Neural cell (in vitro differentiated cells): ENCODE measurements around the gene ARHGAP42. TPM values are rescaled to one million over a fixed set of nuclear protein-coding genes. Genes with fewer than 3 reads are reported as not detected.

Source experiments
- H2AFZ ChIP-seq: fragments of 200-600, 300-800 bp; sonication (generic), shearing (Covaris generic); 2 replicates; pipeline ENCODE4 v1.6.0; 2014; ENCODE audit warnings: low read depth, mild to moderate bottlenecking, antibody characterized with exemption, low read length, moderate library complexity
- H3F3A ChIP-seq: fragments of 200-600 bp; shearing (Covaris generic); 2 replicates; pipeline ENCODE4 v1.6.1; 2016; ENCODE audit warnings: mild to moderate bottlenecking, moderate library complexity, mixed read lengths, antibody characterized with exemption, low read length; ENCODE audit not compliant: insufficient read depth, poor library complexity, severe bottlenecking
- H3K27ac ChIP-seq: fragments of 200-600, 300-800 bp; sonication (generic), shearing (Covaris generic); 2 replicates; pipeline ENCODE4 v1.5.1; 2014; ENCODE audit warnings: mild to moderate bottlenecking, low read length, moderate library complexity
- H3K27me3 ChIP-seq: fragments of 300-800, 200-600 bp; sonication (generic), shearing (Covaris generic); 2 replicates; pipeline ENCODE4 v1.6.0; 2014; ENCODE audit warnings: mild to moderate bottlenecking, low read depth, low read length, moderate library complexity; ENCODE audit not compliant: insufficient read depth
- H3K36me3 ChIP-seq: fragments of 300-800, 200-600 bp; sonication (generic), shearing (Covaris generic); 2 replicates; pipeline ENCODE4 v1.5.1; 2014; ENCODE audit warnings: mild to moderate bottlenecking, antibody characterized with exemption, low read length, moderate library complexity; ENCODE audit not compliant: insufficient read depth
- H3K4me2 ChIP-seq: fragments of 300-800, 200-600 bp; sonication (generic), shearing (Covaris generic); 2 replicates; pipeline ENCODE4 v1.6.0; 2014; ENCODE audit warnings: mild to moderate bottlenecking, low read length
- H3K4me3 ChIP-seq: fragments of 300-800, 200-600 bp; sonication (generic), shearing (Covaris generic); 2 replicates; pipeline ENCODE4 v1.5.1; 2014; ENCODE audit warnings: mild to moderate bottlenecking, low read length, moderate library complexity
- H3K79me2 ChIP-seq: fragments of 200-600 bp; shearing (Covaris generic); replicated peaks from 2 replicates; pipeline ENCODE4 v1.6.0; 2014; ENCODE audit warnings: mild to moderate bottlenecking, low read length, moderate library complexity; ENCODE audit not compliant: insufficient read depth
- H3K9ac ChIP-seq: fragments of 300-800, 200-600 bp; sonication (generic), shearing (Covaris generic); 2 replicates; pipeline ENCODE4 v1.6.1; 2016; ENCODE audit warnings: mild to moderate bottlenecking, low read length, mixed read lengths
- H3K9me2 ChIP-seq: fragments of 200-600 bp; shearing (Covaris generic); 2 replicates; pipeline ENCODE4 v1.6.1; 2016; ENCODE audit warnings: mild to moderate bottlenecking, low read length, mixed read lengths; ENCODE audit not compliant: insufficient read depth
- H3K9me3 ChIP-seq: fragments of 200-600, 300-800 bp; sonication (generic), shearing (Covaris generic); 2 replicates; pipeline ENCODE4 v1.6.1; 2016; ENCODE audit warnings: mild to moderate bottlenecking, mixed run types, low read length, moderate library complexity, mixed read lengths
- H4K20me1 ChIP-seq: fragments of 200-600 bp; shearing (Covaris generic); 2 replicates; pipeline ENCODE4 v1.6.1; 2016; ENCODE audit warnings: mild to moderate bottlenecking, mixed run types; ENCODE audit not compliant: insufficient read depth
- EP300 ChIP-seq: fragments of 450-650 bp; conservative IDR thresholded peaks from 2 replicates; pipeline ENCODE4 v1.6.1; 2014; ENCODE audit warnings: antibody characterized with exemption, mild to moderate bottlenecking, moderate library complexity; ENCODE audit not compliant: poor library complexity, severe bottlenecking
- EZH2 ChIP-seq: fragments of 200-600, 300-800 bp; shearing (Covaris generic), sonication (generic); IDR thresholded peaks from 2 replicates; pipeline ENCODE4 v1.6.1; 2014; ENCODE audit warnings: antibody characterized with exemption, low read length, borderline replicate concordance, mild to moderate bottlenecking; ENCODE audit not compliant: insufficient read depth, poor library complexity, severe bottlenecking
- MXI1 ChIP-seq: fragments of 450-650 bp; conservative IDR thresholded peaks from 2 replicates; pipeline ENCODE4 v1.6.1; 2014; ENCODE audit warnings: antibody characterized with exemption, mild to moderate bottlenecking; ENCODE audit not compliant: poor library complexity, severe bottlenecking
- POLR2AphosphoS5 ChIP-seq: IDR thresholded peaks from 2 replicates; pipeline ENCODE4 v1.6.1; 2012
- RAD21 ChIP-seq: fragments of 450-650 bp; conservative IDR thresholded peaks from 2 replicates; pipeline ENCODE4 v1.6.1; 2014; ENCODE audit warnings: antibody characterized with exemption, mild to moderate bottlenecking, moderate library complexity
- SMC3 ChIP-seq: fragments of 450-650 bp; conservative IDR thresholded peaks from 2 replicates; pipeline ENCODE4 v1.6.1; 2014; ENCODE audit warnings: antibody characterized with exemption, mild to moderate bottlenecking, moderate library complexity; ENCODE audit not compliant: poor library complexity
- TAF1 ChIP-seq: IDR thresholded peaks from 2 replicates; pipeline ENCODE4 v1.6.1; 2012; ENCODE audit warnings: low read depth
- polyA plus RNA-seq: library from polyadenylated mRNA; depleted of rRNA; stranded (reverse); fragments of >200 nt; gene quantifications from 2 replicates; pipeline ENCODE4 v1.2.3, GENCODE V29; 2014
- TF ChIP-seq, protein P1 (sequence below): fragments of 450-650 bp; IDR thresholded peaks from 2 replicates; pipeline ENCODE4 v1.5.1; 2014; ENCODE audit warnings: antibody characterized with exemption, mild to moderate bottlenecking, moderate library complexity; ENCODE audit not compliant: poor library complexity, severe bottlenecking
- TF ChIP-seq, protein P2 (sequence below): IDR thresholded peaks from 2 replicates; pipeline ENCODE4 v1.6.1; 2012; ENCODE audit warnings: borderline replicate concordance

Gene ARHGAP42
- polyA plus RNA-seq, 1 donor from 2014 or later: 0.64 TPM

- Histone ChIP-seq H3K36me3 (no peaks in the 10 kb centered on the region), H3F3A (no peaks in the 10 kb centered on the region), H4K20me1 (no peaks in the 10 kb centered on the region), H3K4me2 (no peak overlapping the region), H3K4me3 (no peak overlapping the region), H2AFZ (no peak overlapping the region), H3K9ac (no peak overlapping the region), H3K27me3 (no peaks in the 10 kb centered on the region), H3K9me2 (no peaks in the 10 kb centered on the region), H3K79me2 (no peaks in the 10 kb centered on the region), H3K27ac (no peak overlapping the region), H3K9me3 (no peaks in the 10 kb centered on the region)
- TF ChIP-seq SMC3: no peak
- TF ChIP-seq TAF1: no peak
- no peak for TF ChIP-seq POLR2AphosphoS5
- TF ChIP-seq EP300: no peak
- TF ChIP-seq, protein P1, sequence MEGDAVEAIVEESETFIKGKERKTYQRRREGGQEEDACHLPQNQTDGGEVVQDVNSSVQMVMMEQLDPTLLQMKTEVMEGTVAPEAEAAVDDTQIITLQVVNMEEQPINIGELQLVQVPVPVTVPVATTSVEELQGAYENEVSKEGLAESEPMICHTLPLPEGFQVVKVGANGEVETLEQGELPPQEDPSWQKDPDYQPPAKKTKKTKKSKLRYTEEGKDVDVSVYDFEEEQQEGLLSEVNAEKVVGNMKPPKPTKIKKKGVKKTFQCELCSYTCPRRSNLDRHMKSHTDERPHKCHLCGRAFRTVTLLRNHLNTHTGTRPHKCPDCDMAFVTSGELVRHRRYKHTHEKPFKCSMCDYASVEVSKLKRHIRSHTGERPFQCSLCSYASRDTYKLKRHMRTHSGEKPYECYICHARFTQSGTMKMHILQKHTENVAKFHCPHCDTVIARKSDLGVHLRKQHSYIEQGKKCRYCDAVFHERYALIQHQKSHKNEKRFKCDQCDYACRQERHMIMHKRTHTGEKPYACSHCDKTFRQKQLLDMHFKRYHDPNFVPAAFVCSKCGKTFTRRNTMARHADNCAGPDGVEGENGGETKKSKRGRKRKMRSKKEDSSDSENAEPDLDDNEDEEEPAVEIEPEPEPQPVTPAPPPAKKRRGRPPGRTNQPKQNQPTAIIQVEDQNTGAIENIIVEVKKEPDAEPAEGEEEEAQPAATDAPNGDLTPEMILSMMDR: no peak
- TF ChIP-seq, protein P2, sequence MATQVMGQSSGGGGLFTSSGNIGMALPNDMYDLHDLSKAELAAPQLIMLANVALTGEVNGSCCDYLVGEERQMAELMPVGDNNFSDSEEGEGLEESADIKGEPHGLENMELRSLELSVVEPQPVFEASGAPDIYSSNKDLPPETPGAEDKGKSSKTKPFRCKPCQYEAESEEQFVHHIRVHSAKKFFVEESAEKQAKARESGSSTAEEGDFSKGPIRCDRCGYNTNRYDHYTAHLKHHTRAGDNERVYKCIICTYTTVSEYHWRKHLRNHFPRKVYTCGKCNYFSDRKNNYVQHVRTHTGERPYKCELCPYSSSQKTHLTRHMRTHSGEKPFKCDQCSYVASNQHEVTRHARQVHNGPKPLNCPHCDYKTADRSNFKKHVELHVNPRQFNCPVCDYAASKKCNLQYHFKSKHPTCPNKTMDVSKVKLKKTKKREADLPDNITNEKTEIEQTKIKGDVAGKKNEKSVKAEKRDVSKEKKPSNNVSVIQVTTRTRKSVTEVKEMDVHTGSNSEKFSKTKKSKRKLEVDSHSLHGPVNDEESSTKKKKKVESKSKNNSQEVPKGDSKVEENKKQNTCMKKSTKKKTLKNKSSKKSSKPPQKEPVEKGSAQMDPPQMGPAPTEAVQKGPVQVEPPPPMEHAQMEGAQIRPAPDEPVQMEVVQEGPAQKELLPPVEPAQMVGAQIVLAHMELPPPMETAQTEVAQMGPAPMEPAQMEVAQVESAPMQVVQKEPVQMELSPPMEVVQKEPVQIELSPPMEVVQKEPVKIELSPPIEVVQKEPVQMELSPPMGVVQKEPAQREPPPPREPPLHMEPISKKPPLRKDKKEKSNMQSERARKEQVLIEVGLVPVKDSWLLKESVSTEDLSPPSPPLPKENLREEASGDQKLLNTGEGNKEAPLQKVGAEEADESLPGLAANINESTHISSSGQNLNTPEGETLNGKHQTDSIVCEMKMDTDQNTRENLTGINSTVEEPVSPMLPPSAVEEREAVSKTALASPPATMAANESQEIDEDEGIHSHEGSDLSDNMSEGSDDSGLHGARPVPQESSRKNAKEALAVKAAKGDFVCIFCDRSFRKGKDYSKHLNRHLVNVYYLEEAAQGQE: no peak
- TF ChIP-seq RAD21: no peak
- no peak for TF ChIP-seq EZH2
- TF ChIP-seq MXI1: no peak
Observed at GRCh38 chr11:100883830-100884229, 196.7 kb downstream of the ARHGAP42 start.

DNA sequence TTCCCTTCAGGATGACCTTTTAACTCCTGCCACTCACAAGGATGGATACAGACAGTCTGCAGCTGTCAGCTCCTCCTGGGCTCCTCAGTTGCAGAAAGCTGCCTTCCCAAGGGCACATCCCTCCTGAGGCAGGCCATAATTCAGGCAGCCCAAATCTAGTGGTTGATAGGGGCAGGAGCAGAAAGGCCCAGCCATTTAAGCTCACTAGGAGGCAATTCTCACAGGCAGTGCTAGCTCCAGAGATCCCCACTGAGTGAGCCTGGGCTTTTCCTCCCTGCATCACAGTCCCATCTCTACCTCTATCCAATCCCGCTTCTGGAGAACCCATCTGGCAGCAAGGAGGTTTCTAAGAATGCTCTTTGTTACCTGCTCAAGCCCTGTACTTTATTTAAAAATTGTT is 200.6 kb downstream of the ARHGAP42 start:
- Histone ChIP-seq H3K9me3 (no peaks in the 10 kb centered on the region), H4K20me1 (no peaks in the 10 kb centered on the region), H3K79me2 (no peaks in the 10 kb centered on the region), H3K27me3 (no peaks in the 10 kb centered on the region), H3K9me2 (no peaks in the 10 kb centered on the region), H3F3A (no peaks in the 10 kb centered on the region), H3K27ac (no peak overlapping the region), H2AFZ (no peak overlapping the region), H3K9ac (no peak overlapping the region), H3K36me3 (no peaks in the 10 kb centered on the region), H3K4me2 (no peak overlapping the region), H3K4me3 (no peak overlapping the region)
- TF ChIP-seq TAF1: no peak
- TF ChIP-seq SMC3: no peak
- TF ChIP-seq, protein P2: no peak
- no peak for TF ChIP-seq EP300
